OCI-LY1 (cell line): ENCODE data around the gene B3GNT2.

Experiments used
- H2AFZ ChIP-seq: fragments of 200-600 bp; sonication (generic), shearing (Covaris generic); 2 replicates; pipeline ENCODE4 v1.6.0; 2014; ENCODE audit warnings: antibody characterized with exemption, mild to moderate bottlenecking, low read length
- H3F3A ChIP-seq: fragments of 200-600 bp; sonication (generic), shearing (Covaris generic); 2 replicates; pipeline ENCODE4 v1.6.0; 2014; ENCODE audit warnings: mild to moderate bottlenecking, antibody characterized with exemption, low read length, moderate library complexity; ENCODE audit not compliant: insufficient read depth
- H3K27ac ChIP-seq: fragments of 200-600 bp; sonication (generic); 2 replicates; pipeline ENCODE4 v1.5.1; 2014; ENCODE audit warnings: low read length, mixed run types, mild to moderate bottlenecking, low read depth; ENCODE audit not compliant: poor library complexity, severe bottlenecking
- H3K27me3 ChIP-seq: fragments of 200-600 bp; sonication (generic); 2 replicates; pipeline ENCODE4 v1.6.0; 2014; ENCODE audit warnings: antibody characterized with exemption, mild to moderate bottlenecking, low read length, moderate library complexity; ENCODE audit not compliant: insufficient read depth
- H3K36me3 ChIP-seq: fragments of 200-600 bp; sonication (generic); 2 replicates; pipeline ENCODE4 v1.6.1; 2014; ENCODE audit warnings: mild to moderate bottlenecking, antibody characterized with exemption, low read length, moderate library complexity, mixed read lengths; ENCODE audit not compliant: insufficient read depth
- H3K4me1 ChIP-seq: fragments of 200-600 bp; sonication (generic); 2 replicates; pipeline ENCODE4 v1.5.1; 2014; ENCODE audit warnings: mild to moderate bottlenecking, low read length, moderate library complexity; ENCODE audit not compliant: insufficient read depth, severe bottlenecking
- H3K4me2 ChIP-seq: fragments of 200-600 bp; sonication (generic), shearing (Covaris generic); 2 replicates; pipeline ENCODE4 v1.6.1; 2014; ENCODE audit warnings: low read length
- H3K4me3 ChIP-seq: fragments of 200-600 bp; sonication (generic); 2 replicates; pipeline ENCODE4 v1.5.1; 2014; ENCODE audit warnings: low read length, low read depth, mild to moderate bottlenecking, mixed read lengths; ENCODE audit not compliant: poor library complexity, severe bottlenecking
- H3K79me2 ChIP-seq: fragments of 200-600 bp; shearing (Covaris generic); 2 replicates; pipeline ENCODE4 v1.6.1; 2016; ENCODE audit warnings: mixed run types, low read length, mixed read lengths; ENCODE audit not compliant: insufficient read depth
- H3K9ac ChIP-seq: fragments of 200-600 bp; sonication (generic), shearing (Covaris generic); 2 replicates; pipeline ENCODE4 v1.6.1; 2014; ENCODE audit warnings: mild to moderate bottlenecking, low read length, mixed read lengths
- H3K9me2 ChIP-seq: fragments of 200-600 bp; sonication (generic), shearing (Covaris generic); 2 replicates; pipeline ENCODE4 v1.6.1; 2014; ENCODE audit warnings: low read depth, mild to moderate bottlenecking, low read length, mixed read lengths
- H3K9me3 ChIP-seq: fragments of 200-600 bp; shearing (Covaris generic); 2 replicates; pipeline ENCODE4 v1.6.1; 2014; ENCODE audit warnings: low read length, mixed read lengths
- H4K20me1 ChIP-seq: fragments of 200-600 bp; sonication (generic), shearing (Covaris generic); 2 replicates; pipeline ENCODE4 v1.6.0; 2016; ENCODE audit warnings: mild to moderate bottlenecking, low read length; ENCODE audit not compliant: insufficient read depth
- CTCF ChIP-seq: fragments of 200-600 bp; sonication (generic), shearing (Covaris generic); IDR thresholded peaks from 2 replicates; pipeline ENCODE4 v1.5.1; 2017; ENCODE audit warnings: mild to moderate bottlenecking, antibody characterized with exemption, low read length, moderate library complexity, mixed read lengths
- EZH2 ChIP-seq: fragments of 200-600 bp; sonication (generic), shearing (Covaris generic); IDR thresholded peaks from 2 replicates; pipeline ENCODE4 v1.8.0; 2017; ENCODE audit warnings: borderline replicate concordance, mixed run types, mild to moderate bottlenecking, antibody characterized with exemption, low read length, moderate library complexity, mixed read lengths

Gene B3GNT2

GRCh38 chr2:62263076-62263715 lies 67.3 kb downstream of the B3GNT2 start:
- no peaks in the 10 kb centered on the region; the same call in 1 of the 2 replicates for H3K36me3 ChIP-seq
- no peaks in the 10 kb centered on the region; the same call in 1 of the 2 replicates for H3K9me3 ChIP-seq
- no peak overlapping the region for H3K4me3 ChIP-seq
- H3F3A ChIP-seq, result no peaks in the 10 kb centered on the region
- H3K27ac ChIP-seq, result no peak overlapping the region
- no peaks in the 10 kb centered on the region for H4K20me1 ChIP-seq
- H3K9me2 ChIP-seq, result no peaks in the 10 kb centered on the region
- H2AFZ ChIP-seq, result no peak overlapping the region
- H3K27me3 ChIP-seq, result no peaks in the 10 kb centered on the region
- no peaks in the 10 kb centered on the region for H3K4me1 ChIP-seq
- H3K9ac ChIP-seq, result no peak overlapping the region
- no peaks in the 10 kb centered on the region for H3K79me2 ChIP-seq
- no peak overlapping the region for H3K4me2 ChIP-seq
- no peak for TF ChIP-seq EZH2
- TF ChIP-seq CTCF, result no peak

- Histone ChIP-seq H3K9ac (no peak overlapping the region), H3F3A (no peaks in the 10 kb centered on the region), H4K20me1 (no peaks in the 10 kb centered on the region), H3K36me3 (no peaks in the 10 kb centered on the region; the same call in 1 of the 2 replicates), H3K9me3 (peaks cover under 1% of the 10 kb centered on the region), H2AFZ (no peak overlapping the region), H3K27me3 (no peaks in the 10 kb centered on the region), H3K27ac (no peak overlapping the region), H3K79me2 (no peaks in the 10 kb centered on the region), H3K4me1 (no peaks in the 10 kb centered on the region), H3K4me3 (no peak overlapping the region), H3K4me2 (no peak overlapping the region), H3K9me2 (no peaks in the 10 kb centered on the region)
- TF ChIP-seq CTCF, result no peak
Observed at GRCh38 chr2:62264186-62264585, 68.3 kb downstream of the B3GNT2 start.

- Histone ChIP-seq H3K9me2 (no peaks in the 10 kb centered on the region), H3K4me1 (no peaks in the 10 kb centered on the region), H3K27me3 (no peaks in the 10 kb centered on the region), H2AFZ (no peak overlapping the region), H3K9ac (no peak overlapping the region), H4K20me1 (no peaks in the 10 kb centered on the region), H3F3A (no peaks in the 10 kb centered on the region), H3K4me3 (no peak overlapping the region), H3K9me3 (peaks cover 6% of the 10 kb centered on the region), H3K4me2 (no peak overlapping the region), H3K27ac (no peak overlapping the region), H3K36me3 (no peaks in the 10 kb centered on the region; the same call in 1 of the 2 replicates), H3K79me2 (no peaks in the 10 kb centered on the region)
- TF ChIP-seq CTCF (no peak), EZH2 (no peak)
Observed at GRCh38 chr2:62265106-62265505, 69.2 kb downstream of the B3GNT2 start.
